Adrenal gland (tissue), 5 donors: ENCODE data around the gene S100A2.

Source experiments
- CTCF ChIP-seq, 6 experiments: fragments of 450-650 bp in 4 of 6; fragments of 200-600 bp in 2 of 6; sonication (generic) in 1 of 6; IDR thresholded peaks; 1 replicate in 5 of 6; 2 replicates in 1 of 6; pipeline versions ENCODE4 v1.5.1 to v1.8.0; 2016 to 2021; ENCODE audit warnings: antibody characterized with exemption in 6 of 6, mild to moderate bottlenecking in 2 of 6, moderate library complexity in 1 of 6
- POLR2A ChIP-seq, 2 donors: fragments of 450-650 bp; IDR thresholded peaks; one replicate each; pipeline ENCODE4 v1.6.1; 2017; ENCODE audit warnings: antibody characterized with exemption in 2 of 2, mild to moderate bottlenecking in 2 of 2, moderate library complexity in 1 of 2
- donor health status: DM: no; HTN: no; CAD: no.

GRCh38 chr1:153557877-153558276 is 7.8 kb downstream of the S100A2 start:
- TF ChIP-seq CTCF (IDR thresholded peaks at IDR 0.05) = no peak
- no peak for TF ChIP-seq POLR2A (IDR thresholded peaks at IDR 0.05)
